BLaER1 treated with 17β-estradiol and CSF1 and Interleukin-3, amounts not matched to agents 10 nM and 100 nM (cell line): ENCODE results near the gene AKAP6.
A peak's percentile ranks its signal among the peaks of the same experiment; 100 is the strongest.

Source experiments
- H3K27ac ChIP-seq, 11 experiments: shearing (Covaris generic); formaldehyde crosslinking; 2 replicates each; pipeline ENCODE4 v1.8.1; 2022
- H3K27me3 ChIP-seq, 11 experiments: shearing (Covaris generic); formaldehyde crosslinking; 2 replicates each; pipeline ENCODE4 v1.8.1; 2022
- H3K36me3 ChIP-seq, 11 experiments: shearing (Covaris generic); formaldehyde crosslinking; 2 replicates each; pipeline ENCODE4 v1.8.1; 2022
- H3K4me1 ChIP-seq, 10 experiments: shearing (Covaris generic); formaldehyde crosslinking; 2 replicates each; pipeline ENCODE4 v1.8.1; 2022
- H3K4me2 ChIP-seq, 11 experiments: shearing (Covaris generic); formaldehyde crosslinking; 2 replicates each; pipeline ENCODE4 v1.8.1; 2022
- H3K4me3 ChIP-seq, 10 experiments: shearing (Covaris generic); formaldehyde crosslinking; 2 replicates each; pipeline ENCODE4 v1.8.1; 2022
- H3K9ac ChIP-seq, 11 experiments: shearing (Covaris generic); formaldehyde crosslinking; 2 replicates each; pipeline ENCODE4 v1.8.1; 2022
- H3K9me3 ChIP-seq, 11 experiments: shearing (Covaris generic); formaldehyde crosslinking; replicated peaks in 1 of 11; 2 replicates each; pipeline ENCODE4 v1.8.1; 2022
- H4K20me1 ChIP-seq, 11 experiments: shearing (Covaris generic); formaldehyde crosslinking; 2 replicates each; pipeline ENCODE4 v1.8.1; 2022
- Cebpa-rat ChIP-seq, 11 experiments: shearing (Covaris generic); IDR thresholded peaks; 2 replicates each; pipeline ENCODE4 v1.8.1; 2022

AKAP6 gene

DNA sequence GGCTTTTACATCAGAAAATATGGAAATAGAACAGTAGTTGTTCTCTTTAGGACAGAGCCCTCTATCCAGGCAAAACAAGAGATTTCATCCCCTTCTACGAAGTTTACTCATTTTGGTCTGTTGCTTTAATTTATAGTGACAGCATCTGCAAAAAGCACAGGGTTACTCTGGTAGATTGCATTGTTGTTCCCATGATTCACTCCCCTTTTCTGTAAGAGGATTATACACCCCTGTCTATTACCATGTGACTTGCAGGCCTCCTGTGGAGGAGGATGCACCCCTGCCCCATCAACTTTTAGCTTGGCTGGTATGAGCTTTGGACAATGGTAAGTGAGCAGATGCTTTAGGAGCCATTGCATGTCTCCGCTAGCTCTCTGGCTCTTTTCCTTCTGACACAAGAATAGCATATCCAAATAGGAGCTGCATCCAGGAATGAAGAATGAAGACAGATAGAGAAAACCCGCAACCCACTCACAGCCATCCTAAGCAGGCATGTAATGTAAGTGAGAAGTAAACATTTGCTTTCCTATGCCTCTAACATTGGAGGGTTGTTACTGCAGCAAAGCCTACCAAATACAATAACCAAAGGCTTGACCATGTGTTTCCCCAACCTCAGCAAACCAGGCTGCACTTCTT, 304.2 kb downstream of the AKAP6 start:
- H3K27ac ChIP-seq: no peak overlapping the region
- H3K9ac ChIP-seq: no peak overlapping the region
- no peak overlapping the region for H3K4me3 ChIP-seq
- H4K20me1 ChIP-seq: no peaks in the 10 kb centered on the region
- no peaks in the 10 kb centered on the region for H3K36me3 ChIP-seq
- no peaks in the 10 kb centered on the region for H3K9me3 ChIP-seq
- peaks cover 0 to 10% (median 0%) of the 10 kb centered on the region in 10 experiments; a peak in 3 of 20 replicates for H3K4me1 ChIP-seq
- no peaks in the 10 kb centered on the region for H3K27me3 ChIP-seq
- TF ChIP-seq Cebpa-rat (IDR thresholded peaks at IDR 0.05): no peak
- H3K4me2 ChIP-seq: no peak overlapping the region

GRCh38 chr14:32633930-32634329, 304.8 kb downstream of the AKAP6 start:
- Histone ChIP-seq H3K4me2 (no peak overlapping the region), H4K20me1 (no peaks in the 10 kb centered on the region), H3K4me3 (no peak overlapping the region), H3K4me1 (peaks cover 0 to 10% (median 0%) of the 10 kb centered on the region in 10 experiments; a peak in 3 of 20 replicates), H3K27me3 (no peaks in the 10 kb centered on the region), H3K9ac (no peak overlapping the region), H3K36me3 (no peaks in the 10 kb centered on the region), H3K9me3 (no peaks in the 10 kb centered on the region), H3K27ac (no peak overlapping the region)
- TF ChIP-seq Cebpa-rat (IDR thresholded peaks at IDR 0.05): no peak

GRCh38 chr14:32635061-32635719, 306.1 kb downstream of the AKAP6 start:
- TF ChIP-seq Cebpa-rat (IDR thresholded peaks at IDR 0.05): no peak
- Histone ChIP-seq H3K27me3 (no peaks in the 10 kb centered on the region), H3K4me2 (peak overlapping the region in 9 of 11 experiments; percentile 12 to 49 (median 20); a peak in 11 of 22 replicates), H3K9me3 (no peaks in the 10 kb centered on the region), H3K36me3 (no peaks in the 10 kb centered on the region), H3K9ac (no peak overlapping the region; a peak in 1 of 22 replicates), H3K27ac (no peak overlapping the region), H4K20me1 (no peaks in the 10 kb centered on the region), H3K4me1 (peaks cover 0 to 10% (median 0%) of the 10 kb centered on the region in 10 experiments; a peak in 3 of 20 replicates), H3K4me3 (no peak overlapping the region)

- no peaks in the 10 kb centered on the region for H3K36me3 ChIP-seq
- TF ChIP-seq Cebpa-rat (IDR thresholded peaks at IDR 0.05): no peak
- H3K27me3 ChIP-seq: no peaks in the 10 kb centered on the region
Observed at GRCh38 chr14:32637582-32637981, 308.5 kb downstream of the AKAP6 start.

DNA sequence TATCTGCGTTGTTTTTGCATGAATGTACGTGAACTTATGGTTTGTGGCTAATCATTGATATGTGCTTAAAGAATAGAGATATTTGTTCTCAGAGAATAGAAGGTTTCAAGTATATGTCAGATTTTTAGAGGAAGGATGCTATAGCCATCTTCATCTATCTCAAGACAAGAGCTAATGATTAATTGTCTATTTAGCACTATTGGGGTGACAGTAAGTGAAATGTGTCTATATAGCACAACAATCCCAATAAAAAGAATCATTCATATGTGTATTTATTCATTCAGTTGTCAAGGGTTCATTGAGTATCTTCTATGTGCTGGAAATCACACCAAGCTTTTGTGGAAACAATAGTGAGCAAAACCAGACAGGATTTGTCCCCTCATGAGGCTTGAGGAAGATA, 310.1 kb downstream of the AKAP6 start:
- no peaks in the 10 kb centered on the region for H3K9me3 ChIP-seq
- peaks cover 0 to 10% (median 0%) of the 10 kb centered on the region in 10 experiments; a peak in 3 of 20 replicates for H3K4me1 ChIP-seq
- no peak overlapping the region for H3K9ac ChIP-seq
- no peaks in the 10 kb centered on the region for H4K20me1 ChIP-seq
- no peak overlapping the region for H3K4me3 ChIP-seq
- TF ChIP-seq Cebpa-rat (IDR thresholded peaks at IDR 0.05): no peak
- no peaks in the 10 kb centered on the region for H3K27me3 ChIP-seq
- H3K36me3 ChIP-seq: no peaks in the 10 kb centered on the region
- H3K27ac ChIP-seq: no peak overlapping the region
- H3K4me2 ChIP-seq: no peak overlapping the region

More at GRCh38 chr14:32637582-32637981, 308.5 kb downstream of the AKAP6 start:
- Histone ChIP-seq H4K20me1 (no peaks in the 10 kb centered on the region), H3K4me1 (peaks cover 0 to 10% (median 0%) of the 10 kb centered on the region in 10 experiments; a peak in 3 of 20 replicates), H3K9ac (no peak overlapping the region), H3K4me3 (no peak overlapping the region), H3K27ac (no peak overlapping the region), H3K9me3 (no peaks in the 10 kb centered on the region), H3K4me2 (no peak overlapping the region)

DNA sequence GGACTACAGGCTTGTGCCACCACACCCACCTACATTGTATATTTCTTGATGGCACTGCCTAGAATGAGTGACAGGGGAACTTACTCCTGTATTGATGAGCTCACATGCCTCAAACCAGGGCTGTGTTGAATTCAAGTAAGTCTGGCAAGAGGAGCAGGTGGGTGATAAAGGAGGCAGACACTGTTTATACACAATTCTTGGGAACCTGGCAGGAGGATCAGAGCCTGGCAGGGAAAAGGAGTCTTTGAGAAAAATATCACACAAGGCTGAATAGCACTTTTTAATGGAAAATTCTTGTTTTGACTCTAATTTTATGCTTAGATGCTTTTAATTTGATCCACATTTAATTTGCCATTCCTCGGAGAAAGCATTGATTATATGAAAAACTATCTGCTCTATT, 316.5 kb downstream of the AKAP6 start:
- Histone ChIP-seq H3K27me3 (no peaks in the 10 kb centered on the region), H3K9ac (no peak overlapping the region), H3K4me3 (no peak overlapping the region), H3K9me3 (no peaks in the 10 kb centered on the region), H4K20me1 (no peaks in the 10 kb centered on the region), H3K4me2 (no peak overlapping the region), H3K4me1 (no peaks in the 10 kb centered on the region), H3K36me3 (no peaks in the 10 kb centered on the region), H3K27ac (no peak overlapping the region)
- TF ChIP-seq Cebpa-rat (IDR thresholded peaks at IDR 0.05): no peak

DNA sequence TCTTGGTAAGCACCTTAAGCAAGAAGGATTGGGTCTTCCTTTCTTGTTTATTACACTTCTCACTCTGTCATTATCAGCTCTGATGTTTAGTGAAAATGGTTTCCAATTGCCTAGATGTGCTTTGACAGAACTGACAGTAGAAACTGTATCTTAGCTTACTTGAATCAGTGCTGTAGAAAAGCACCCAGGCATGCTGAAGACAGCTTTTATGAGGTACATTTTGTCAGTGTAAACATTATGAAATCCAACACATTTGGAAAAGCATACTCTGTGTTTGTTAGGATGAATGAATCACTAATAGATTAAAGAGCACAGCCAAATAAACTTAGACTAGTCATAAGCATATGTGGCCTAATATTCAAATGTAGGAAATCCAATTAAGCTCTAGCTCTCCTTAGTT, 319.3 kb downstream of the AKAP6 start:
- TF ChIP-seq Cebpa-rat (IDR thresholded peaks at IDR 0.05): no peak
- H3K27ac ChIP-seq: no peak overlapping the region
- no peak overlapping the region for H3K4me2 ChIP-seq
- H3K36me3 ChIP-seq: no peaks in the 10 kb centered on the region
- no peaks in the 10 kb centered on the region for H3K4me1 ChIP-seq
- H3K27me3 ChIP-seq: no peaks in the 10 kb centered on the region
- H4K20me1 ChIP-seq: no peaks in the 10 kb centered on the region
- no peaks in the 10 kb centered on the region for H3K9me3 ChIP-seq
- no peak overlapping the region for H3K9ac ChIP-seq
- no peak overlapping the region for H3K4me3 ChIP-seq

DNA sequence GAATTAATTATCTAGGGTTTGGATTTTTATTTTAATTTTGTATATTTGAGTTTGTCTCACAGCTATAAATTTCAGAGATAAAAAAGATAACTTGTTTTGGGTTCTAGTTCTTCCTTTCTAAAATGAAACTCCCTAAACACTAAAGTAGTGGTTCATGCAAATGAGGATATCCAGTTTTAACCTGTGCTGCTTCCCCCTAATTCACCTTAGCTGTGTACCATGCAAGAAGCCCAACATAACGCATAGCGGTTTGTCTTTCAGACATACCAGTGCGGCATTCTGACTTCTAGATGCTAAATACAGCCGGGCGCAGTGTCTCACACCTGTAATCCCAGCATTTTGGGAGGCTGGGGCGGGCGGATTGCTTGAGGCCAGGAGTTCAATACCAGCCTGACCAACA, 320.9 kb downstream of the AKAP6 start:
- no peak overlapping the region for H3K4me2 ChIP-seq
- H3K9me3 ChIP-seq: no peaks in the 10 kb centered on the region
- no peaks in the 10 kb centered on the region for H4K20me1 ChIP-seq
- no peak overlapping the region for H3K9ac ChIP-seq
- H3K4me3 ChIP-seq: no peak overlapping the region
- H3K4me1 ChIP-seq: no peaks in the 10 kb centered on the region
- H3K27me3 ChIP-seq: no peaks in the 10 kb centered on the region
- no peaks in the 10 kb centered on the region for H3K36me3 ChIP-seq
- TF ChIP-seq Cebpa-rat (IDR thresholded peaks at IDR 0.05): no peak
- H3K27ac ChIP-seq: no peak overlapping the region

- H3K9ac ChIP-seq: no peak overlapping the region
- H3K27ac ChIP-seq: no peak overlapping the region
- H3K4me2 ChIP-seq: no peak overlapping the region
- no peaks in the 10 kb centered on the region for H3K9me3 ChIP-seq
- H4K20me1 ChIP-seq: no peaks in the 10 kb centered on the region
- H3K36me3 ChIP-seq: no peaks in the 10 kb centered on the region
- no peaks in the 10 kb centered on the region for H3K4me1 ChIP-seq
- H3K4me3 ChIP-seq: no peak overlapping the region
- no peak for TF ChIP-seq Cebpa-rat (IDR thresholded peaks at IDR 0.05)
- no peaks in the 10 kb centered on the region for H3K27me3 ChIP-seq
Observed at GRCh38 chr14:32650665-32651064, 321.6 kb downstream of the AKAP6 start.

DNA sequence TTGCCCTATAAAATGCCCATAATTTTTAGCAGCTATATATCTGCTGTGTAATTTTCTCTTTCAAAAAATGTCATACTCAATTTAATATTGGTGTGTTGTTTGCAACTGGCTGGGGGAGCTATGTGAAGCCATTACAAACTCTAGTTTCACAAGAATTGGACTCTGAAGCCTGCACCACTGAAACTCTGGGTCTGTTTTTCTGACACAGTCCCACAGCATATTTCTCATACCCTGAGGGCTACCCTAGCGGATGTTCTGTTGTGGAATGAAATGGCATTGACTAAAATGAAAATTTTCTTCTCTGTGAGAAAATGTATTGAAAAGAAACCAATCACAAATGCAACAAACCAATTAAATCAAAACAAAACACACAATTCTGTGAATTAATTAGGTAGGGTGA, 325.0 kb downstream of the AKAP6 start:
- no peak overlapping the region for H3K27ac ChIP-seq
- TF ChIP-seq Cebpa-rat (IDR thresholded peaks at IDR 0.05): no peak

More for the DNA sequence above, 325.0 kb downstream of the AKAP6 start:
- Histone ChIP-seq H3K27me3 (no peaks in the 10 kb centered on the region), H3K9me3 (no peaks in the 10 kb centered on the region), H4K20me1 (no peaks in the 10 kb centered on the region), H3K36me3 (no peaks in the 10 kb centered on the region), H3K4me2 (no peak overlapping the region), H3K9ac (no peak overlapping the region), H3K4me1 (peaks cover 0 to 25% (median 10%) of the 10 kb centered on the region in 10 experiments; a peak in 10 of 20 replicates), H3K4me3 (no peak overlapping the region)
